Muscle layer of duodenum (tissue), 2 donors: ENCODE results near the gene PROCA1.

Experiments used
- H3K27ac ChIP-seq: one replicate; pipeline ENCODE4 v1.7.0; 2013; ENCODE audit warnings: mild to moderate bottlenecking, low read length
- H3K27me3 ChIP-seq: one replicate; pipeline ENCODE4 v1.7.0; 2013; ENCODE audit warnings: low read depth, mild to moderate bottlenecking, control low read depth, low read length
- H3K36me3 ChIP-seq, 2 donors: one replicate each; pipeline ENCODE4 v1.7.0; 2013; ENCODE audit warnings: low read length in 2 of 2, control low read depth in 1 of 2, mild to moderate bottlenecking in 1 of 2; ENCODE audit not compliant: insufficient read depth in 2 of 2, control insufficient read depth in 1 of 2
- H3K4me1 ChIP-seq, 2 donors: one replicate each; pipeline ENCODE4 v1.7.0; 2013; ENCODE audit warnings: low read length in 2 of 2, mild to moderate bottlenecking in 2 of 2, control low read depth in 1 of 2, moderate library complexity in 1 of 2; ENCODE audit not compliant: insufficient read depth in 2 of 2, control insufficient read depth in 1 of 2
- H3K4me3 ChIP-seq, 2 donors: one replicate each; pipeline ENCODE4 v1.7.0; 2013; ENCODE audit warnings: low read length in 2 of 2, low read depth in 1 of 2, mild to moderate bottlenecking in 1 of 2
- H3K9me3 ChIP-seq, 2 donors: one replicate each; pipeline ENCODE4 v1.7.0; 2013; ENCODE audit warnings: low read length in 2 of 2, control low read depth in 1 of 2, mild to moderate bottlenecking in 1 of 2; ENCODE audit not compliant: control insufficient read depth in 1 of 2
- donor health status: healthy.

PROCA1 gene, protein sequence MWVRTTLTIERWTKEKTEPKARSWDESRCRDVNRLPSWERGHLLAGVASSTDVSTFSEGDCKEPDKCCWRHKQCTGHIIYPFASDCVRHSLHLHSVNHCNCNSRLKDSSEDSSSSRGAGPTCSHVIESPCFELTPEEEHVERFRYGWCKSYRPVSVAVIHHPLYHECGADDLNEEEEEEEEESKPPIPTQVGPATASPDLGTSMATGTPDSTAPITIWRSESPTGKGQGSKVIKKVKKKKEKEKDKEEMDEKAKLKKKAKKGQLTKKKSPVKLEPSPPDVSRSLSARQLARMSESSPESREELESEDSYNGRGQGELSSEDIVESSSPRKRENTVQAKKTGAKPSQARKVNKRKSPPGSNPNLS

DNA sequence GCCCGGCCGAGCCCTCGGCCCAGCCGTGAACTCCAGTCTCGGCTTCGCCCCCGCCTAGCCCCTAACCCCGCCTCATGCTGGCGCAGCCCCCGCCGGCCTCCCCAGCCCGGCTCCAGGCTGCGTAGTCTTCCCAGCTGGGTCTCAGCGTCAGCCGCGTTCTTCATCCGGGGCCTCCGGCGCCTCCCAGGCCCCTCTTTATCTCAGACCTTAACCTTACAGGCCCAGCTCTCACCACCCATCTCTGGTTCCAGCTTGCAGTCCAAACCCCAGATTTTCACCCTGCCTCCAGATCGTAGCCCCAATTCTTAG lies at the start of gene PROCA1:
Gene PROCA1, minus strand, starts transcription at position 166 of the 309 bp plus-strand sequence. CDS start 228 bp downstream, outside the sequence.
- H3K4me3 ChIP-seq, result peak within 1 kb of the TSS; percentile 66 to 81
- peak within 1 kb of the TSS; percentile 82 for H3K27ac ChIP-seq
- H3K4me1 ChIP-seq, result peaks cover 3 to 34% of the 10 kb centered on the region in 2 donors
- H3K36me3 ChIP-seq, result peaks cover 0 to 18% of the 10 kb centered on the region in 2 donors
- no peaks in the 10 kb centered on the region for H3K27me3 ChIP-seq
- no peaks in the 10 kb centered on the region for H3K9me3 ChIP-seq

GRCh38 chr17:28760601-28761562 lies 49.2 kb upstream of the PROCA1 start:
- H3K9me3 ChIP-seq, result no peaks in the 10 kb centered on the region
- no peaks in the 10 kb centered on the region for H3K27me3 ChIP-seq
- H3K27ac ChIP-seq, result no peak overlapping the region
- no peak overlapping the region for H3K4me3 ChIP-seq
- H3K36me3 ChIP-seq, result peaks cover 30 to 43% of the 10 kb centered on the region in 2 donors
- peaks cover 0 to 15% of the 10 kb centered on the region in 2 donors for H3K4me1 ChIP-seq

- Histone ChIP-seq H3K9me3 (no peaks in the 10 kb centered on the region), H3K27me3 (no peaks in the 10 kb centered on the region), H3K4me1 (peaks cover 0 to 15% of the 10 kb centered on the region in 2 donors), H3K36me3 (peaks cover 22 to 34% of the 10 kb centered on the region in 2 donors), H3K4me3 (no peak overlapping the region), H3K27ac (no peak overlapping the region)
These were observed 47.7 kb upstream of the PROCA1 start for GRCh38 chr17:28759256-28759865.

- Histone ChIP-seq H3K9me3 (no peaks in the 10 kb centered on the region), H3K27me3 (no peaks in the 10 kb centered on the region), H3K27ac (no peak overlapping the region), H3K4me3 (no peak overlapping the region), H3K4me1 (peaks cover 0 to 15% of the 10 kb centered on the region in 2 donors), H3K36me3 (peaks cover 22 to 34% of the 10 kb centered on the region in 2 donors)
These were observed 46.9 kb upstream of the PROCA1 start for GRCh38 chr17:28758411-28759121.

DNA sequence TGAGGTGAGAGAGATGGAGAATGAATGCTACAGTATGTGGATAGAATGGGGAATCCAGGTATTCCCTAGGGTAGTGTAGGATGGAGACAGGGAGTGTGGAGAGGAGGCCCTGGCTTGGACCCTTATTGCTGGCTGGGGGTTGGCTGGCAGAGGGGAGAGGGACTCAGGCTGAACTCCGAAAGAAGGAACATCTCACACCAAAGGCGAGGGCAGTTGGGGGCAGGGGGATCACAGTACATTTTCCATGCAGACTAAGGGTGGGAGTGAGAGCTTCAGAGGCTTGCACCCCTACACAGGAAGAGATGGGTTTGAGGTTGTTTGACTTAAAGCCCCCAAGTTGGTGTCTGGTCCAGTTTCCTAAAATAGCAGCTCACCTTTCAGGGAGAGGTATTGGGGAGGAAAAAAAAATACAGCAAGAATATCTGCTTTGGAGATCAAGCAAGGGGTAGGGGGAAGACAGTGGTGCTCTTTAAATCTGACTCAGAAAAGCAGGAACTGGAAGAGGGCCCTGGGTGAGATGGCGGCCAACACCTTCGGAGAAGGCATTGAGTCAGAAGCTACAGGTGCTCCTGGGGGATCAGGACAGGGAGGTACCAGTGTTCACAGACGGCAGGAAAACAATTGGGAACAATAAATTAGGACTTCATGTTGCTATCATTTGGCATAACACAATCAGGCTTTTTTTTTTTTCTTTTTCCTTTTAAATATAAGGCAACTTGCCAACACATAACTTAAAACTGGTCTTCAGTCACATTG lies 44.5 kb upstream of the PROCA1 start:
- no peak overlapping the region for H3K4me3 ChIP-seq
- H3K4me1 ChIP-seq, result peaks cover 0 to 8% of the 10 kb centered on the region in 2 donors
- H3K9me3 ChIP-seq, result no peaks in the 10 kb centered on the region
- no peaks in the 10 kb centered on the region for H3K27me3 ChIP-seq
- H3K27ac ChIP-seq, result no peak overlapping the region
- H3K36me3 ChIP-seq, result peaks cover 22 to 26% of the 10 kb centered on the region in 2 donors

DNA sequence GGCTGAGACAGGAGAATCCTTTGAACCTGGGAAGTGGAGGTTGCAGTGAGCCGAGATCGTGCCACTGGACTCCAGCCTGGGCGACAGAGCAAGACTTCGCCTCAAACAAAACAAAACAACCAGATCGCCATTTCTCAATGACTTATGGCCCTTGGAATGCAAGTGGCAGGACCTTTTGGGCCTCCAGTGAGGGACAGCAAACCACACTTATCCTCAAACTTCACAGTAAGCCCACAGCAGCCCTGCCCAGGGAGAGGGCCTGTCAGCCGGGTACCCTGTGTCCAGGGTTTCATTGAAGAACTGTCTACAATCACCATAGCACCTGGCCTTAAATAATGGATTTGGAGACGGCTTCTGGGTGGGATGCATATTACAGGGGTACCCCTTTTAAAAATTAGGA lies 43.8 kb upstream of the PROCA1 start:
- Histone ChIP-seq H3K36me3 (peaks cover 22 to 24% of the 10 kb centered on the region in 2 donors), H3K4me1 (peaks cover 0 to 1% of the 10 kb centered on the region in 2 donors), H3K9me3 (no peaks in the 10 kb centered on the region), H3K4me3 (no peak overlapping the region), H3K27ac (no peak overlapping the region), H3K27me3 (no peaks in the 10 kb centered on the region)

DNA sequence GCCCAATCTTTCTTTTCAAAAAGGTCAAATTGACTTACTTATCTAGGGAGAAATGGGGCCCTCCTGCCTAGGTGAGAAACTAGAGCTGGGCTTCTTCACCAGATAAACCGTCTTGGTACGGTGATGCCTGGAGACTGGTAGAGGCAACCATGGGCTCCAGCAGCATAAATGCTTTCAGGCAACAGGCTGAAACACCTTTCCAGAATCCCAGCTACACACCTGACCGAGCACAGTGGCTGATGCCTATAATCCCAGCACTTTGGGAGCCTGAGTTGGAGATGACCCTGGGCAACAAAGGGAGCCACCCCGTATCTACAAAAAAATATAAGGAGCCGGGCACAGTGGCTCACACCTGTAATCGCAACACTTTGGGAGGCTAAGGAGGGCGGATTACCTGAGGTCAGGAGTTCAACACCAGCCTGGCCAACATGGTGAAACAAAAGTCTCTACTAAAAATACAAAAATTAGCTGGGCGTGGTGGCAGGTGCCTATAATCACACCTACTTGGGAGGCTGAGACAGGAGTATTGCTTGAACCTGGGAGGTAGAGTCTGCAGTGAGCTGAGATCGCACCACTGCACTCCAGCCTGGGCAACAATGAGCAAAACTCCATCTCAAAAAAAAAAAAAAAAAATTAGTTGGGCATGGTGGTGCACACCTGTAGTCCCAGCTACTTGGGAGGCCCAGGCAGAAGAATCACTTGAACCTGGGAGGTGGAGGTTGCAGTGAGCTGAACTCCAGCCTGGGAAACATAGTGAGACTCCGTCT lies 40.1 kb upstream of the PROCA1 start:
- Histone ChIP-seq H3K27ac (no peak overlapping the region), H3K27me3 (no peaks in the 10 kb centered on the region), H3K9me3 (no peaks in the 10 kb centered on the region), H3K4me3 (no peak overlapping the region), H3K4me1 (peaks cover 5 to 6% of the 10 kb centered on the region in 2 donors), H3K36me3 (peaks cover 3 to 11% of the 10 kb centered on the region in 2 donors)

GRCh38 chr17:28750178-28751047 lies 38.7 kb upstream of the PROCA1 start:
- Histone ChIP-seq H3K4me1 (peaks cover 12 to 19% of the 10 kb centered on the region in 2 donors), H3K36me3 (peaks cover 3 to 10% of the 10 kb centered on the region in 2 donors), H3K27me3 (no peaks in the 10 kb centered on the region), H3K4me3 (no peak overlapping the region), H3K27ac (peak overlapping the region; percentile 23), H3K9me3 (no peaks in the 10 kb centered on the region)

- Histone ChIP-seq H3K27me3 (no peaks in the 10 kb centered on the region), H3K27ac (peak overlapping the region; percentile 23), H3K36me3 (peaks cover 3 to 10% of the 10 kb centered on the region in 2 donors), H3K4me3 (no peak overlapping the region), H3K9me3 (no peaks in the 10 kb centered on the region), H3K4me1 (peaks cover 12 to 27% of the 10 kb centered on the region in 2 donors)
These were observed 38.0 kb upstream of the PROCA1 start for GRCh38 chr17:28749516-28750177.
